Endothelial cell of umbilical vein (primary cell): ENCODE results near the gene NUPR2. TPM values are rescaled to one million over a fixed set of nuclear protein-coding genes. Genes with fewer than 3 reads are reported as not detected.
A peak's percentile ranks its signal among the peaks of the same experiment; 100 is the strongest.

Experiments
- BruUV-seq: library from RNA; stranded (reverse); fragments of 400-500 nt; replicated peaks from 2 replicates; lab custom pipeline; 2021; lab: Mats Ljungman, UMichigan
- CTCF ChIA-PET: fragments of 300-600, 350-600 bp; sonication (Branson Sonifier 250); formaldehyde crosslinking; loops from one replicate; lab custom pipeline; 2021; ENCODE audit warnings: antibody characterized with exemption, inconsistent platforms; lab: Charles Lee
- POLR2A ChIA-PET: fragments of 300-600, 350-600 bp; sonication (Branson Sonifier 250); formaldehyde crosslinking; loops from one replicate; lab custom pipeline; 2021; ENCODE audit warnings: antibody characterized with exemption, inconsistent platforms; lab: Charles Lee
- DNase-seq: peaks from one replicate; pipeline ENCODE4 v3.0.0-alpha.2; 2011; ENCODE audit warnings: low read depth, low spot score
- FAIRE-seq: peaks from 2 replicates; lab custom pipeline; 2011; peaks lifted over from hg19 to GRCh38; lab: Jason Lieb, UNC
- H2AFZ ChIP-seq: 2 replicates; pipeline ENCODE4 v1.6.0; 2012; ENCODE audit warnings: low read depth, low read length, control low read depth, inconsistent platforms
- H3K27ac ChIP-seq: 2 replicates; pipeline ENCODE4 v1.5.1; 2011; ENCODE audit warnings: low read depth, mild to moderate bottlenecking, control low read depth, low read length, moderate library complexity; ENCODE audit not compliant: insufficient read depth
- H3K27me3 ChIP-seq, 2 experiments: 2 replicates each; pipeline versions ENCODE4 v1.6.0 to v1.6.1; 2011; ENCODE audit warnings: low read length in 2 of 2, mixed read lengths in 1 of 2; ENCODE audit not compliant: control insufficient read depth in 2 of 2, insufficient read depth in 2 of 2
- H3K36me3 ChIP-seq, 2 experiments: 2 replicates in 1 of 2; 3 replicates in 1 of 2; pipeline ENCODE4 v1.5.1; 2011; ENCODE audit warnings: low read length in 2 of 2, mild to moderate bottlenecking in 1 of 2, moderate library complexity in 1 of 2; ENCODE audit not compliant: control insufficient read depth in 2 of 2, insufficient read depth in 2 of 2; ENCODE audit errors: extremely low read depth in 1 of 2
- H3K4me1 ChIP-seq: 3 replicates; pipeline ENCODE4 v1.5.1; 2011; ENCODE audit warnings: mild to moderate bottlenecking, low read length; ENCODE audit not compliant: control insufficient read depth, insufficient read depth; ENCODE audit errors: extremely low read depth
- H3K4me2 ChIP-seq: 2 replicates; pipeline ENCODE4 v1.6.1; 2011; ENCODE audit warnings: low read length, control low read depth, mixed read lengths; ENCODE audit not compliant: insufficient read depth
- H3K4me3 ChIP-seq, 3 experiments: fragments of 200-600 bp in 1 of 3; sonication (generic), shearing (Covaris generic) in 1 of 3; replicated peaks in 1 of 3; 2 replicates each; pipeline ENCODE4 v1.5.1; 2011 to 2016; ENCODE audit warnings: control low read depth in 3 of 3, low read length in 3 of 3, mild to moderate bottlenecking in 2 of 3, inconsistent platforms in 1 of 3, low read depth in 1 of 3, moderate library complexity in 1 of 3; ENCODE audit not compliant: insufficient read depth in 1 of 3
- H3K79me2 ChIP-seq: 2 replicates; pipeline ENCODE4 v1.6.0; 2012; ENCODE audit warnings: low read length, inconsistent platforms; ENCODE audit not compliant: control insufficient read depth, insufficient read depth
- H3K9ac ChIP-seq: replicated peaks from 2 replicates; pipeline ENCODE3; 2011; ENCODE audit warnings: low read length, control low read depth; ENCODE audit not compliant: insufficient read depth; ENCODE audit errors: extremely low read depth
- H3K9me1 ChIP-seq: replicated peaks from 3 replicates; pipeline ENCODE4 v1.6.0; 2011; ENCODE audit warnings: mild to moderate bottlenecking, low read length; ENCODE audit not compliant: control insufficient read depth, insufficient read depth; ENCODE audit errors: extremely low read depth
- H3K9me3 ChIP-seq: replicated peaks from 2 replicates; pipeline ENCODE4 v1.5.1; 2012; ENCODE audit warnings: low read length, inconsistent platforms; ENCODE audit not compliant: control insufficient read depth, insufficient read depth
- H4K20me1 ChIP-seq: replicated peaks from 2 replicates; pipeline ENCODE3; 2011; ENCODE audit warnings: mild to moderate bottlenecking, low read length; ENCODE audit not compliant: control insufficient read depth, insufficient read depth; ENCODE audit errors: extremely low read depth
- EZH2 ChIP-seq: IDR thresholded peaks from 2 replicates; pipeline ENCODE4 v1.6.1; 2012; ENCODE audit warnings: borderline replicate concordance, low read depth, mild to moderate bottlenecking, moderate library complexity, low read length, inconsistent platforms; ENCODE audit not compliant: severe bottlenecking
- FOS ChIP-seq: IDR thresholded peaks from 2 replicates; pipeline ENCODE4 v1.6.1; 2011; ENCODE audit warnings: mild to moderate bottlenecking, low read length, moderate library complexity, borderline replicate concordance; ENCODE audit not compliant: insufficient read depth
- GATA2 ChIP-seq: IDR thresholded peaks from 2 replicates; pipeline ENCODE4 v1.7.0; 2011; ENCODE audit warnings: low read depth, mild to moderate bottlenecking, moderate library complexity, mixed read lengths, low read length; ENCODE audit not compliant: insufficient read length, insufficient read depth
- JUN ChIP-seq: IDR thresholded peaks from 2 replicates; pipeline ENCODE4 v1.6.1; 2011; ENCODE audit warnings: borderline replicate concordance, low read depth; ENCODE audit not compliant: insufficient read length, insufficient read depth
- MYC ChIP-seq: IDR thresholded peaks from one replicate; pipeline ENCODE4 v1.6.1; 2011; ENCODE audit warnings: mild to moderate bottlenecking, low read depth, low read length
- POLR2A ChIP-seq: IDR thresholded peaks from 2 replicates; pipeline ENCODE4 v1.6.1; 2012; ENCODE audit warnings: low read depth, mild to moderate bottlenecking, control low read depth, low read length
- POLR2AphosphoS5 ChIP-seq: IDR thresholded peaks from 2 replicates; pipeline ENCODE4 v1.6.1; 2012; ENCODE audit warnings: low read depth, mild to moderate bottlenecking, control low read depth, low read length, moderate library complexity; ENCODE audit not compliant: insufficient read depth
- dilution Hi-C: fragments of 300-500 bp; cut with MboI; formaldehyde crosslinking; loops from one replicate; pipeline ENCODE4 v1.15.0; 2019; ENCODE audit warnings: low sequenced_read_pairs; ENCODE audit not compliant: extremely low pct_ligation_motif_present
- intact Hi-C: fragments of 100-400 bp; cut with micrococcal nuclease; formaldehyde crosslinking; loops from one replicate; pipeline ENCODE4 v1.10.0; 2022
- polyA plus RNA-seq, 4 experiments: library from polyadenylated mRNA; depleted of rRNA in 3 of 4; stranded (reverse) in 3 of 4; unstranded in 1 of 4; fragments of >200 nt; gene quantifications; 2 replicates each; pipeline versions ENCODE4 v1.2.1 to v1.2.3, GENCODE V29; 2011 to 2012; ENCODE audit warnings: missing spikeins in 1 of 4
- total RNA-seq: library from RNA; stranded (reverse); gene quantifications from 2 replicates; pipeline ENCODE4 v1.2.3, GENCODE V29; 2021
- TF ChIP-seq, protein P1 (sequence below): IDR thresholded peaks from 2 replicates; pipeline ENCODE4 v1.6.1; 2011; ENCODE audit not compliant: insufficient read depth, insufficient read length
- TF ChIP-seq, protein P2 (sequence below), 2 donors: IDR thresholded peaks; 1 replicate in 1 of 2; 2 replicates in 1 of 2; pipeline ENCODE4 v1.5.1; 2011; ENCODE audit warnings: low read length in 2 of 2, mild to moderate bottlenecking in 2 of 2, moderate library complexity in 2 of 2, control low read depth in 1 of 2, inconsistent platforms in 1 of 2, low read depth in 1 of 2; ENCODE audit not compliant: insufficient read depth in 1 of 2; ENCODE audit errors: extremely low read depth in 1 of 2

Gene NUPR2
- total and polyA plus RNA-seq, 2 donors (not counting 3 experiments of a cell fraction or from before 2014, with no cell fraction given), result not detected

- Histone ChIP-seq H3K27me3 (no peaks in the 10 kb centered on the region), H3K79me2 (no peaks in the 10 kb centered on the region), H3K4me1 (peaks cover 21% of the 10 kb centered on the region), H2AFZ (no peak overlapping the region), H3K27ac (no peak overlapping the region), H3K4me3 (no peak overlapping the region), H3K9me3 (no peaks in the 10 kb centered on the region), H3K9ac (no peak overlapping the region), H3K36me3 (peaks cover 0 to 2% of the 10 kb centered on the region in 2 experiments), H4K20me1 (no peaks in the 10 kb centered on the region), H3K4me2 (no peak overlapping the region), H3K9me1 (no peaks in the 10 kb centered on the region)
- dilution Hi-C loops (no loop called here), intact Hi-C loops (no loop called here)
- DNase-seq, result peak; percentile 42
- POLR2A ChIA-PET, result no interaction called here
- TF ChIP-seq POLR2A, result no peak
- TF ChIP-seq FOS, result no peak
- TF ChIP-seq GATA2, result no peak
- TF ChIP-seq POLR2AphosphoS5, result no peak
- TF ChIP-seq, protein P1, sequence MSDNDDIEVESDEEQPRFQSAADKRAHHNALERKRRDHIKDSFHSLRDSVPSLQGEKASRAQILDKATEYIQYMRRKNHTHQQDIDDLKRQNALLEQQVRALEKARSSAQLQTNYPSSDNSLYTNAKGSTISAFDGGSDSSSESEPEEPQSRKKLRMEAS, result no peak
- TF ChIP-seq EZH2, result no peak
- TF ChIP-seq, protein P2, sequence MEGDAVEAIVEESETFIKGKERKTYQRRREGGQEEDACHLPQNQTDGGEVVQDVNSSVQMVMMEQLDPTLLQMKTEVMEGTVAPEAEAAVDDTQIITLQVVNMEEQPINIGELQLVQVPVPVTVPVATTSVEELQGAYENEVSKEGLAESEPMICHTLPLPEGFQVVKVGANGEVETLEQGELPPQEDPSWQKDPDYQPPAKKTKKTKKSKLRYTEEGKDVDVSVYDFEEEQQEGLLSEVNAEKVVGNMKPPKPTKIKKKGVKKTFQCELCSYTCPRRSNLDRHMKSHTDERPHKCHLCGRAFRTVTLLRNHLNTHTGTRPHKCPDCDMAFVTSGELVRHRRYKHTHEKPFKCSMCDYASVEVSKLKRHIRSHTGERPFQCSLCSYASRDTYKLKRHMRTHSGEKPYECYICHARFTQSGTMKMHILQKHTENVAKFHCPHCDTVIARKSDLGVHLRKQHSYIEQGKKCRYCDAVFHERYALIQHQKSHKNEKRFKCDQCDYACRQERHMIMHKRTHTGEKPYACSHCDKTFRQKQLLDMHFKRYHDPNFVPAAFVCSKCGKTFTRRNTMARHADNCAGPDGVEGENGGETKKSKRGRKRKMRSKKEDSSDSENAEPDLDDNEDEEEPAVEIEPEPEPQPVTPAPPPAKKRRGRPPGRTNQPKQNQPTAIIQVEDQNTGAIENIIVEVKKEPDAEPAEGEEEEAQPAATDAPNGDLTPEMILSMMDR (IDR thresholded peaks at IDR 0.05; ENCODE audit: extremely low read depth in 1 of 2, insufficient read depth in 1 of 2, low read depth in 1 of 2, low read length in 2 of 2), result no peak
- no peak for TF ChIP-seq JUN
- no peak for TF ChIP-seq MYC
- CTCF ChIA-PET, result interaction anchor here (0.8 to 3.7 kb wide), 3 partner anchors 9 to 442 kb away, joined by 4 to 15 read pairs (median 7); partner anchors contain the start of gene PHKG1
- BruUV-seq, result no TSS peak
- FAIRE-seq, result no peak
These were observed 32.9 kb downstream of the NUPR2 start for GRCh38 chr7:56083150-56083785.
